Measurements from ENCODE around the gene TMEM238L.

TMEM238L gene

DNA sequence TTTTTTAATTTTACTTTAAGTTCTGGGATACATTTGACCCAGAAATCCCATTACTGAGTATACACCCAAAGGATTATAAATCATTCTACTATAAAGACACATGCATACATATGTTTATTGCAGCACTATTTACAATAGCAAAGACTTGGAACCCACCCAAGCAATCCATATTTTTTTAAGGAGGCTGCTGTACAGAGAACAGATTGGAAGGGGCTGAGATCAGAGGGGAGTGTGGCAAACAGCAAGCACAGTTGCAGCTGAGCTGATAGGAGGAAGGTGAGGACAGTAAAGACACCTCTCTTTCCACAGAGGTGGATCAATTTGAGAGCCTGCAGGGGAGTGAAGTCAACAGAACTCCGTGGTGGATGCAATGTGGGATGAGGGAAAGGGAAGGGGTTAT, 10.2 kb upstream of the TMEM238L start:
- H2BK15ac ChIP-seq (ENCODE audit: low read depth, poor library complexity, severe bottlenecking): no peak overlapping the region
- no peak overlapping the region for H3K27ac ChIP-seq (ENCODE audit: low read length, poor library complexity, severe bottlenecking)
- no peak overlapping the region for H2BK12ac ChIP-seq (ENCODE audit: low read length in 2 of 2)
- no peak overlapping the region for H4K8ac ChIP-seq (ENCODE audit: low read length)
- H3K79me1 ChIP-seq (replicated peaks; ENCODE audit: low read length, poor library complexity, severe bottlenecking): no peaks in the 10 kb centered on the region
- H3K18ac ChIP-seq (ENCODE audit: low read depth in 1 of 2, low read length in 2 of 2): no peak overlapping the region
- no peaks in the 10 kb centered on the region for H3K36me3 ChIP-seq (ENCODE audit: control insufficient read depth in 1 of 2, insufficient read depth in 2 of 2, low read depth in 1 of 2, low read length in 2 of 2)
- no peak overlapping the region for H3K4ac ChIP-seq (ENCODE audit: low read depth in 1 of 2, low read length in 2 of 2)
- no peak overlapping the region for H2BK5ac ChIP-seq (ENCODE audit: low read depth, low read length, poor library complexity, severe bottlenecking)
- no peak overlapping the region for H3K23ac ChIP-seq (ENCODE audit: low read length in 2 of 2)
- no peak overlapping the region for H4K91ac ChIP-seq (ENCODE audit: low read length)
- H3K4me2 ChIP-seq (ENCODE audit: low read length, poor library complexity, severe bottlenecking): no peak overlapping the region
- no peak overlapping the region for H2AK5ac ChIP-seq (ENCODE audit: low read length, severe bottlenecking)
- no peaks in the 10 kb centered on the region for H3K4me1 ChIP-seq (ENCODE audit: control insufficient read depth, insufficient read depth, low read depth, low read length)
- H3K9me3 ChIP-seq (ENCODE audit: control insufficient read depth, low read length): no peaks in the 10 kb centered on the region
- peaks cover 0 to 1% of the 10 kb centered on the region in 2 experiments for H3K27me3 ChIP-seq (ENCODE audit: control insufficient read depth in 1 of 2, insufficient read depth in 1 of 2, low read length in 2 of 2)
- H3K14ac ChIP-seq (ENCODE audit: low read length in 2 of 2): no peak overlapping the region
- H2AFZ ChIP-seq (ENCODE audit: low read depth, low read length): no peak overlapping the region
- no peak overlapping the region for H3K9ac ChIP-seq (ENCODE audit: low read length)
- no peak overlapping the region for H2BK120ac ChIP-seq (ENCODE audit: low read depth, low read length)
- WGBS: 40% methylated on average over 1 of the region's 1 CpG
- H3K4me3 ChIP-seq (ENCODE audit: insufficient read depth in 1 of 2, low read depth in 1 of 2, low read length in 2 of 2): no peak overlapping the region
- no peak for DNase-seq

GRCh38 chr17:10812674-10813073, 8.8 kb upstream of the TMEM238L start:
- no peak overlapping the region for H3K4ac ChIP-seq (ENCODE audit: low read depth in 1 of 2, low read length in 2 of 2)
- H2BK12ac ChIP-seq (ENCODE audit: low read length in 2 of 2): no peak overlapping the region
- no peak overlapping the region for H3K14ac ChIP-seq (ENCODE audit: low read length in 2 of 2)
- H3K4me1 ChIP-seq (ENCODE audit: control insufficient read depth, insufficient read depth, low read depth, low read length): no peaks in the 10 kb centered on the region
- H2AK5ac ChIP-seq (ENCODE audit: low read length, severe bottlenecking): no peak overlapping the region
- no peak overlapping the region for H2AFZ ChIP-seq (ENCODE audit: low read depth, low read length)
- no peak overlapping the region for H3K18ac ChIP-seq (ENCODE audit: low read depth in 1 of 2, low read length in 2 of 2)
- WGBS: 92% methylated on average over 5 of the region's 5 CpGs
- no peaks in the 10 kb centered on the region for H3K9me3 ChIP-seq (ENCODE audit: control insufficient read depth, low read length)
- no peak overlapping the region for H3K4me3 ChIP-seq (ENCODE audit: insufficient read depth in 1 of 2, low read depth in 1 of 2, low read length in 2 of 2)
- no peak overlapping the region for H3K4me2 ChIP-seq (ENCODE audit: low read length, poor library complexity, severe bottlenecking)
- no peaks in the 10 kb centered on the region for H3K27me3 ChIP-seq (ENCODE audit: control insufficient read depth in 1 of 2, insufficient read depth in 1 of 2, low read length in 2 of 2)
- no peak for DNase-seq
- no peak overlapping the region for H3K23ac ChIP-seq (ENCODE audit: low read length in 2 of 2)
- no peak overlapping the region for H4K91ac ChIP-seq (ENCODE audit: low read length)
- no peak overlapping the region for H2BK5ac ChIP-seq (ENCODE audit: low read depth, low read length, poor library complexity, severe bottlenecking)
- no peak overlapping the region for H2BK15ac ChIP-seq (ENCODE audit: low read depth, poor library complexity, severe bottlenecking)
- H4K8ac ChIP-seq (ENCODE audit: low read length): no peak overlapping the region
- no peaks in the 10 kb centered on the region for H3K36me3 ChIP-seq (ENCODE audit: control insufficient read depth in 1 of 2, insufficient read depth in 2 of 2, low read depth in 1 of 2, low read length in 2 of 2)
- H3K9ac ChIP-seq (ENCODE audit: low read length): no peak overlapping the region
- no peaks in the 10 kb centered on the region for H3K79me1 ChIP-seq (replicated peaks; ENCODE audit: low read length, poor library complexity, severe bottlenecking)
- H3K27ac ChIP-seq (ENCODE audit: low read length, poor library complexity, severe bottlenecking): no peak overlapping the region
- no peak overlapping the region for H2BK120ac ChIP-seq (ENCODE audit: low read depth, low read length)

- H3K9me3 ChIP-seq (ENCODE audit: control insufficient read depth, low read length): no peaks in the 10 kb centered on the region
- no peak overlapping the region for H2BK15ac ChIP-seq (ENCODE audit: low read depth, poor library complexity, severe bottlenecking)
- no peak overlapping the region for H3K23ac ChIP-seq (ENCODE audit: low read length in 2 of 2)
- no peak overlapping the region for H4K91ac ChIP-seq (ENCODE audit: low read length)
- no peak overlapping the region for H3K4me2 ChIP-seq (ENCODE audit: low read length, poor library complexity, severe bottlenecking)
- H3K79me1 ChIP-seq (replicated peaks; ENCODE audit: low read length, poor library complexity, severe bottlenecking): no peaks in the 10 kb centered on the region
- no peak overlapping the region for H3K9ac ChIP-seq (ENCODE audit: low read length)
- no peaks in the 10 kb centered on the region for H3K36me3 ChIP-seq (ENCODE audit: control insufficient read depth in 1 of 2, insufficient read depth in 2 of 2, low read depth in 1 of 2, low read length in 2 of 2)
- no peak overlapping the region for H3K4me3 ChIP-seq (ENCODE audit: insufficient read depth in 1 of 2, low read depth in 1 of 2, low read length in 2 of 2)
- H3K14ac ChIP-seq (ENCODE audit: low read length in 2 of 2): no peak overlapping the region
- H2BK120ac ChIP-seq (ENCODE audit: low read depth, low read length): no peak overlapping the region
- no peak overlapping the region for H3K18ac ChIP-seq (ENCODE audit: low read depth in 1 of 2, low read length in 2 of 2)
- 94% methylated on average over 4 of the region's 4 CpGs for WGBS
- no peak overlapping the region for H2AK5ac ChIP-seq (ENCODE audit: low read length, severe bottlenecking)
- H4K8ac ChIP-seq (ENCODE audit: low read length): no peak overlapping the region
- H3K4me1 ChIP-seq (ENCODE audit: control insufficient read depth, insufficient read depth, low read depth, low read length): no peaks in the 10 kb centered on the region
- no peak for DNase-seq
- H3K27me3 ChIP-seq (ENCODE audit: control insufficient read depth in 1 of 2, insufficient read depth in 1 of 2, low read length in 2 of 2): peaks cover 0 to 4% of the 10 kb centered on the region in 2 experiments
- H2AFZ ChIP-seq (ENCODE audit: low read depth, low read length): no peak overlapping the region
- H2BK5ac ChIP-seq (ENCODE audit: low read depth, low read length, poor library complexity, severe bottlenecking): no peak overlapping the region
- H2BK12ac ChIP-seq (ENCODE audit: low read length in 2 of 2): no peak overlapping the region
- H3K27ac ChIP-seq (ENCODE audit: low read length, poor library complexity, severe bottlenecking): no peak overlapping the region
- no peak overlapping the region for H3K4ac ChIP-seq (ENCODE audit: low read depth in 1 of 2, low read length in 2 of 2)
Observed at GRCh38 chr17:10809605-10810004, 5.7 kb upstream of the TMEM238L start.

- Histone ChIP-seq H3K4me1 (ENCODE audit: control insufficient read depth, insufficient read depth, low read depth, low read length) (no peaks in the 10 kb centered on the region), H2BK15ac (ENCODE audit: low read depth, poor library complexity, severe bottlenecking) (no peak overlapping the region), H2AFZ (ENCODE audit: low read depth, low read length) (no peak overlapping the region), H3K14ac (ENCODE audit: low read length in 2 of 2) (no peak overlapping the region), H4K91ac (ENCODE audit: low read length) (peak overlapping the region; percentile 54), H2BK12ac (ENCODE audit: low read length in 2 of 2) (no peak overlapping the region), H3K36me3 (ENCODE audit: control insufficient read depth in 1 of 2, insufficient read depth in 2 of 2, low read depth in 1 of 2, low read length in 2 of 2) (no peaks in the 10 kb centered on the region), H3K79me1 (replicated peaks; ENCODE audit: low read length, poor library complexity, severe bottlenecking) (no peaks in the 10 kb centered on the region), H4K8ac (ENCODE audit: low read length) (no peak overlapping the region), H3K4ac (ENCODE audit: low read depth in 1 of 2, low read length in 2 of 2) (no peak overlapping the region), H2BK5ac (ENCODE audit: low read depth, low read length, poor library complexity, severe bottlenecking) (no peak overlapping the region), H3K9me3 (ENCODE audit: control insufficient read depth, low read length) (no peaks in the 10 kb centered on the region), H3K27me3 (ENCODE audit: control insufficient read depth in 1 of 2, insufficient read depth in 1 of 2, low read length in 2 of 2) (peaks cover 0 to 4% of the 10 kb centered on the region in 2 experiments), H2AK5ac (ENCODE audit: low read length, severe bottlenecking) (no peak overlapping the region), H3K9ac (ENCODE audit: low read length) (no peak overlapping the region), H3K23ac (ENCODE audit: low read length in 2 of 2) (no peak overlapping the region), H3K18ac (ENCODE audit: low read depth in 1 of 2, low read length in 2 of 2) (no peak overlapping the region), H3K4me2 (ENCODE audit: low read length, poor library complexity, severe bottlenecking) (no peak overlapping the region), H3K4me3 (ENCODE audit: insufficient read depth in 1 of 2, low read depth in 1 of 2, low read length in 2 of 2) (no peak overlapping the region), H2BK120ac (ENCODE audit: low read depth, low read length) (no peak overlapping the region), H3K27ac (ENCODE audit: low read length, poor library complexity, severe bottlenecking) (no peak overlapping the region)
- 71% methylated on average over 7 of the region's 7 CpGs for WGBS
- DNase-seq: no peak
Observed at GRCh38 chr17:10807704-10808128, 3.8 kb upstream of the TMEM238L start.
